OCI-LY3 (cell line): ENCODE measurements around the gene ERICH2.
A peak's percentile ranks its signal among the peaks of the same experiment; 100 is the strongest.

Experiments used
- H2AFZ ChIP-seq: fragments of 200-600, 300-600 bp; shearing (Covaris generic); 2 replicates; pipeline ENCODE4 v1.6.0; 2014; ENCODE audit warnings: antibody characterized with exemption, low read depth, low read length
- H3K27ac ChIP-seq: fragments of 200-600, 300-600 bp; sonication (generic); 2 replicates; pipeline ENCODE4 v1.5.1; 2014; ENCODE audit warnings: mild to moderate bottlenecking, low read length, moderate library complexity, mixed read lengths
- H3K27me3 ChIP-seq: fragments of 200-600, 300-600 bp; sonication (generic); 2 replicates; pipeline ENCODE4 v1.6.1; 2014; ENCODE audit warnings: low read depth, low read length, mixed read lengths
- H3K36me3 ChIP-seq: fragments of 200-600, 300-600 bp; sonication (generic); replicated peaks from 2 replicates; pipeline ENCODE3; 2014; ENCODE audit warnings: low read depth, low read length, mixed read lengths
- H3K4me1 ChIP-seq: fragments of 300-600, 200-600 bp; sonication (generic); 2 replicates; pipeline ENCODE4 v1.6.1; 2014; ENCODE audit warnings: low read length, mixed read lengths
- H3K4me2 ChIP-seq: fragments of 200-600, 300-600 bp; sonication (generic); 2 replicates; pipeline ENCODE4 v1.6.1; 2014; ENCODE audit warnings: low read length, mixed read lengths
- H3K4me3 ChIP-seq: fragments of 300-600, 200-600 bp; sonication (generic); 2 replicates; pipeline ENCODE4 v1.5.1; 2014; ENCODE audit warnings: antibody characterized with exemption, mild to moderate bottlenecking, low read length, moderate library complexity
- H3K79me2 ChIP-seq: fragments of 300-600, 200-600 bp; shearing (Covaris generic); 2 replicates; pipeline ENCODE4 v1.6.1; 2014; ENCODE audit warnings: mild to moderate bottlenecking, low read length, mixed read lengths
- H3K9ac ChIP-seq: fragments of 300-600, 200-600 bp; shearing (Covaris generic); 2 replicates; pipeline ENCODE4 v1.6.0; 2014; ENCODE audit warnings: mild to moderate bottlenecking, low read length, moderate library complexity
- H3K9me3 ChIP-seq: fragments of 200-600, 300-600 bp; shearing (Covaris generic); 2 replicates; pipeline ENCODE4 v1.6.1; 2014; ENCODE audit warnings: low read length, mixed read lengths; ENCODE audit not compliant: insufficient read depth
- H4K20me1 ChIP-seq: fragments of 200-600, 300-600 bp; sonication (generic); 2 replicates; pipeline ENCODE4 v1.6.1; 2016; ENCODE audit warnings: low read length, mixed read lengths; ENCODE audit not compliant: insufficient read depth
- EZH2phosphoT487 ChIP-seq: fragments of 200-600 bp; shearing (Covaris generic); IDR thresholded peaks from 2 replicates; pipeline ENCODE4 v1.6.1; 2018; ENCODE audit warnings: antibody characterized with exemption, mixed run types, low read depth
- TF ChIP-seq, protein P1 (sequence below): fragments of 200-600, 300-600 bp; sonication (generic); IDR thresholded peaks from 2 replicates; pipeline ENCODE4 v1.5.1; 2014; ENCODE audit warnings: antibody characterized with exemption, low read length, low read depth

ERICH2 gene

DNA sequence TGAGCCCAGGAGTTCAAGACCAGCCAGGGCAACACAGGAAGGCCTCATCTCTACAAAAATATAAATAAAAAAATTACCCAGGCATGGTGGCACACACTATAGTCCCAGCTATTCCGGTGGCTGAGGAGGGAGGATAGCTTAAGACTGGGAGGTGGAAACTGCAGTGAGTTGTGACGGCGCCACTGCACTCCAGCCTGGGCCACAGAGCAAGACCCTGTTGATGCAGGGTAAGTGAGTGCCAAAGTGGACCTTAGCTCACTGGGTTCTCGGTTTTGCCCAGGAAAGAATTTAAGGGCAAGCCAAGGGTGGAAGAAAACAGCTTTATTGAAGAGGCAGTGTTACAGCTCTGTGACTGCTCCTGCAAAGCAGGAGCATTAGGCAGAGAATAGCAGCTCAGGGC is 6.9 kb upstream of the ERICH2 start:
- Histone ChIP-seq H3K4me2 (no peak overlapping the region), H3K9ac (no peak overlapping the region), H3K4me3 (no peak overlapping the region), H3K9me3 (no peaks in the 10 kb centered on the region), H4K20me1 (no peaks in the 10 kb centered on the region), H3K36me3 (no peaks in the 10 kb centered on the region), H3K4me1 (peaks cover 23% of the 10 kb centered on the region), H3K27me3 (no peaks in the 10 kb centered on the region), H3K79me2 (no peaks in the 10 kb centered on the region), H2AFZ (no peak overlapping the region), H3K27ac (no peak overlapping the region)
- no peak for TF ChIP-seq EZH2phosphoT487
- TF ChIP-seq, protein P1, sequence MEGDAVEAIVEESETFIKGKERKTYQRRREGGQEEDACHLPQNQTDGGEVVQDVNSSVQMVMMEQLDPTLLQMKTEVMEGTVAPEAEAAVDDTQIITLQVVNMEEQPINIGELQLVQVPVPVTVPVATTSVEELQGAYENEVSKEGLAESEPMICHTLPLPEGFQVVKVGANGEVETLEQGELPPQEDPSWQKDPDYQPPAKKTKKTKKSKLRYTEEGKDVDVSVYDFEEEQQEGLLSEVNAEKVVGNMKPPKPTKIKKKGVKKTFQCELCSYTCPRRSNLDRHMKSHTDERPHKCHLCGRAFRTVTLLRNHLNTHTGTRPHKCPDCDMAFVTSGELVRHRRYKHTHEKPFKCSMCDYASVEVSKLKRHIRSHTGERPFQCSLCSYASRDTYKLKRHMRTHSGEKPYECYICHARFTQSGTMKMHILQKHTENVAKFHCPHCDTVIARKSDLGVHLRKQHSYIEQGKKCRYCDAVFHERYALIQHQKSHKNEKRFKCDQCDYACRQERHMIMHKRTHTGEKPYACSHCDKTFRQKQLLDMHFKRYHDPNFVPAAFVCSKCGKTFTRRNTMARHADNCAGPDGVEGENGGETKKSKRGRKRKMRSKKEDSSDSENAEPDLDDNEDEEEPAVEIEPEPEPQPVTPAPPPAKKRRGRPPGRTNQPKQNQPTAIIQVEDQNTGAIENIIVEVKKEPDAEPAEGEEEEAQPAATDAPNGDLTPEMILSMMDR = no peak

DNA sequence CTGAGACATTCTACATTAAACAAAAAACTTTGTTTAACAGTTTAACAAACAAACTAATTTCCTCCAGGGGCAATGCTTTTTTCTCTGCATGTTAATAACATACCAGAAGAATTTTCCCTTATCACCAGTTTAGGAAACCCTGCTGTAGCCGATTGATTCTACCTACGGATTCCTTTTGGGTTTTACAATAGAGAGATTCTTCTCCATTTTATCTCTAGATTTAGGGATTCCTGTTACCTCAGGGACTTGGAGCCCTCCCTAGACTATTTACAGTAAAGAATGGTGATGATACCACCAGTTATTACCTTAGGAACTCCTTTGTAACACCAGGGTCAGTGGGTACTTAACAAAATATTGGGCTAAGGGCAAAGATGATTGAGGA is 5.3 kb upstream of the ERICH2 start:
- Histone ChIP-seq H2AFZ (no peak overlapping the region), H4K20me1 (no peaks in the 10 kb centered on the region), H3K79me2 (no peaks in the 10 kb centered on the region), H3K4me1 (peaks cover 23% of the 10 kb centered on the region), H3K27me3 (no peaks in the 10 kb centered on the region), H3K9me3 (no peaks in the 10 kb centered on the region), H3K4me3 (no peak overlapping the region), H3K4me2 (peak overlapping the region; percentile 8; the same call in 1 of the 2 replicates), H3K9ac (no peak overlapping the region), H3K27ac (no peak overlapping the region), H3K36me3 (no peaks in the 10 kb centered on the region)
- TF ChIP-seq EZH2phosphoT487 = no peak
- TF ChIP-seq, protein P1 = no peak

GRCh38 chr2:170766693-170767092 is 3.5 kb upstream of the ERICH2 start:
- H2AFZ ChIP-seq = 0 out of 2 replicates have a peak overlapping the region, but pooled peaks have one; percentile 12
- no peak overlapping the region for H3K27ac ChIP-seq
- H3K36me3 ChIP-seq = no peaks in the 10 kb centered on the region
- no peak overlapping the region for H3K4me3 ChIP-seq
- no peak overlapping the region for H3K9ac ChIP-seq
- no peak for TF ChIP-seq EZH2phosphoT487
- TF ChIP-seq, protein P1 = no peak
- peak overlapping the region; percentile 19 for H3K4me2 ChIP-seq
- H3K9me3 ChIP-seq = no peaks in the 10 kb centered on the region
- H3K79me2 ChIP-seq = no peaks in the 10 kb centered on the region
- no peaks in the 10 kb centered on the region for H4K20me1 ChIP-seq
- H3K27me3 ChIP-seq = peaks cover 7% of the 10 kb centered on the region
- peaks cover 27% of the 10 kb centered on the region for H3K4me1 ChIP-seq

GRCh38 chr2:170770606-170771420 is 635 bp downstream of the ERICH2 start:
- Histone ChIP-seq H3K79me2 (no peaks in the 10 kb centered on the region), H3K9ac (peak overlapping the region; percentile 82), H2AFZ (peak overlapping the region; percentile 99), H4K20me1 (no peaks in the 10 kb centered on the region), H3K27me3 (peaks cover 16% of the 10 kb centered on the region), H3K4me1 (peaks cover 10% of the 10 kb centered on the region), H3K4me3 (peak overlapping the region; percentile 98), H3K9me3 (no peaks in the 10 kb centered on the region), H3K36me3 (no peaks in the 10 kb centered on the region), H3K4me2 (peak overlapping the region; percentile 82), H3K27ac (peak overlapping the region; percentile 29)
- TF ChIP-seq EZH2phosphoT487 = no peak
- TF ChIP-seq, protein P1 = peak; percentile 16; the same call in 1 of the 2 replicates
